HG03442 (cell line): ENCODE data around the gene CISH.

Experiments used
- ATAC-seq: cut with Tn5 transposase; IDR thresholded peaks from one replicate; pipeline ENCODE4 v1.9.1; 2021; ENCODE audit warnings: mild to moderate bottlenecking, moderate library complexity; ENCODE audit not compliant: unreplicated experiment

CISH gene, protein sequence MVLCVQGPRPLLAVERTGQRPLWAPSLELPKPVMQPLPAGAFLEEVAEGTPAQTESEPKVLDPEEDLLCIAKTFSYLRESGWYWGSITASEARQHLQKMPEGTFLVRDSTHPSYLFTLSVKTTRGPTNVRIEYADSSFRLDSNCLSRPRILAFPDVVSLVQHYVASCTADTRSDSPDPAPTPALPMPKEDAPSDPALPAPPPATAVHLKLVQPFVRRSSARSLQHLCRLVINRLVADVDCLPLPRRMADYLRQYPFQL

GRCh38 chr3:50611464-50612233, at the start of gene CISH:
TSS of gene CISH (minus strand) at chr3:50611774. CDS start at chr3:50611650, 124 bp downstream.
- ATAC-seq, result peak; percentile 70

DNA sequence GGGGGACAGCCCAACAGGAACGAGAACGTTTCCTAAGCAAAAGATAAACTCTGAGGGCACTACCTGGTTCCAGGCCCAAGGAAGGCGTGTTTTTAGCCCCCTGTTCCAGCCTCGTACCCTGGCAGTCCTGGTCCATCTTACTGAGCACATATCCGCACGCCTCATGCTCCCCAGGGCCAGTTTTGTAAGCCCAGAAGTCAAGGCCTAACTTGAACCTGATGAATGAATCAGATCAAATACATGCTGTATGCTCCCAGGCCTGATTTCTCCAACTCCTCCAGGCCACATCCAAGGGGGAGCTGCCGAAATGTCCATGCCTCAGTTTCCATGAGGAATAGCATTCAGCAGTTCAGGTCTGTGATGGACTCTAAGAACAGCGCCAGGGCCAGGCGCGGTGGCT, 48.8 kb upstream of the CISH start:
- ATAC-seq, result no peak

- no peak for ATAC-seq
Observed at GRCh38 chr3:50658831-50659230, 47.3 kb upstream of the CISH start.

- ATAC-seq, result no peak
Observed at GRCh38 chr3:50658416-50658815, 46.8 kb upstream of the CISH start.

- ATAC-seq, result no peak
Observed at GRCh38 chr3:50657816-50658215, 46.2 kb upstream of the CISH start.

DNA sequence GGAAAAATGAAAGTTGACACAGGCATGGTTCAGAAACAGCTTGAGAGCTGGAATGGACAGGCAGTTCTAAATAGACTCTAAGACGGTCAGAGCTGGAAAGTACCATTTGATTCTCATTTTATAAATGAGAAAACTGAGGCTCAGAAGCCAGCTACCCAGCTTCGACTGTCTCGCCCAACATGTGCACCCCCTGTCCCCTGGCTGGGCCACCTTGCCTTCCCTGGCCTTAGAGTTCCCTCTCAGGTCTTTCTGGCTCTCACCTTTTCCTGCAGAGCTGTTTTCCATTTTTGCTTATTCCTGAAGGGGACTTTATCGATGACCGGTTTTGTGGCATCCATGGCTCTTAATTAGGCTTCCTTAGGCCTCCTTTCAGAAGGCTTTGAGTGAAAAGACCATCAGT, 45.8 kb upstream of the CISH start:
- no peak for ATAC-seq

GRCh38 chr3:50656417-50657195, 45.0 kb upstream of the CISH start:
- no peak for ATAC-seq

- ATAC-seq, result no peak
Observed at GRCh38 chr3:50655009-50655830, 43.6 kb upstream of the CISH start.

DNA sequence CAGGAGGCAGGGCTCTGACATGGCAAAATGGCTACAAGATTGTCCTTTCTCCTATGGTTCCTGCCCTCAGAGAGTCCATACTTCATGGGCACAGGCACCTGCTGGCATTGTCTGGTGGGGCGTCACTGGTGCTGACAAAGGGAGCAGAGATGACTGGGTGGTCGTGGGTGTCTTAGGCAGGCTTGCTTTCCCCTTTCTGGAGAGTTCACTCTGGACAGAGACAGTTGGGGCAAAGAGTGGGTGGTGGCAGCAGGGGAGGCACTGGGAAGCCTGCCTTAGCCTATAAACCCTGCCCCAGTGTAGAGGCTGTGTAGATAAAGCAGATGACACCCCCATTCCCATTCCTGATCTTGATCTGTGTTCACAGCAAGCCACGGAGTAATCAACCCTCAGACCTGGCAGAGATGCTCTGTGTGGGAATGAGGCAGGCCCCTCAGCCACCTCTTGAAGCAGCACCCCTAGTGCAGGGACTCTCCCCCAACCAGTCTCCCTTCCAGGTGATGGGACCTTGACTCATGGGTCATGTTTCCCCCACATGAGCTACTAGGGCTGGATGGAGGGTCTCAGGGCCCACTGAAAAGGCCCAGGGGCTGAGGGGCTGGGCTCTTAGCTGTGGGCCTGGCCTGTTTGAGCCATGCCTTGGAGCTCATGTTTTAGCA, 42.5 kb upstream of the CISH start:
- ATAC-seq, result no peak

- ATAC-seq, result no peak
Observed at GRCh38 chr3:50652709-50653108, 41.1 kb upstream of the CISH start.

GRCh38 chr3:50651920-50652529, 40.5 kb upstream of the CISH start:
- ATAC-seq, result no peak

GRCh38 chr3:50651445-50651844, 39.9 kb upstream of the CISH start:
- no peak for ATAC-seq

- no peak for ATAC-seq
Observed at GRCh38 chr3:50650018-50650417, 38.4 kb upstream of the CISH start.

GRCh38 chr3:50649451-50649931, 37.9 kb upstream of the CISH start:
- ATAC-seq, result no peak

DNA sequence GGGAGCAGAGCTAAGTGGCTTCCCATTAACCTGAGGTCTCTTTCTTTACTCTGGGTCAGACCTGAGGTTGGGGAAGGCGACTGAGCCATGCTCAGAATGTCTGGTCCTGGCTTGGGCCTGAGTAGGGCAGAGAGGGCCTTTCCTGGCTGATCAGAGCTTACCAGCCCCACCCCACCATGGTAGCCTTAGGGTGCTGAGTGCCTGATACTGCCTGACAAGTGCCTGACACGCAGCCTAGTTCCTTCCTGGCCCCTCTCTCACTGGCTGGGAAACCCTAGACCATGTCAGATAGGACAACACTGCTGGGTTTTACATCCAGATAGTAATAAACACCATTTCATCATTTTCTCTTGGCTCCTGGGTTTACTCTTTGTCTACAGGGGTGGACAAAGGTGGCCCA, 37.4 kb upstream of the CISH start:
- ATAC-seq, result no peak

DNA sequence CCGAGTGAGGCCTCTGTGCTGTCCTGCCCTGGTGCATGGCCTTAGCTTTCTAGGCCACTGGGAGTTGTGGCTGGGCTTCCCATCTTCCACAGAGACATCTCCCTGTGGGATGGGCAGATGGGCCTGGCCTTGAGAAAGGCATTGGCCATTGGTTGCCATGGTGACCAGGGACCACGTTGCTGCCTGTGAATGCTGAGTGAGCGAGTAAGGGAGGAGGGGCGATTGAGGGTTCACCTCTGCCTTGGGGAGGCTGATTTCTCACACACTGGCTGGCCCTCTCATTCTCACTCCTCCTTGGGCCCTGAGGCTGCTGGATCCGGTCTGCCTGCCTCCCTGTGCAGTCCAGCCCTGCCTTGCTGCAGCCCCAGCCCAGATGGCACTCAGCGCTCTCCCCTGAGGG, 36.7 kb upstream of the CISH start:
- no peak for ATAC-seq

DNA sequence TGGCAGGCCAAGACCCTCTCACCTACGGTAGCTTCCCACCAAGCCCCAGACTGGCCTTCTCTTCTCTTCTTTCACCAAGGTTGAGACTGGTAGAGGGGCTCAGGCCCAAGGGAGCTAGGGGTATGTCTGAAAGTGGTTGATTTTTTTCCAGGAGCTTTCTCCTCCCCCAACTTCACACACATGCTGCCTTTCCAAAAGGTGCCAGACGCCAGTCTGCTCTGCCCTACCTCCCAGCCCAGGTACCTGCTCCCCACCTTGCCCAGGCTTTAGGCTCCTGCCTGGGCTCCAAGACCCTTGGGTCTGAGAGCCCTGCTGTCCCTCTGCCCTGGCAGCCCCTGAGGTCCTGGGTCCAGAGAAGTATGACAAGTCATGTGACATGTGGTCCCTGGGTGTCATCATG, 33.8 kb upstream of the CISH start:
- no peak for ATAC-seq

- no peak for ATAC-seq
Observed at GRCh38 chr3:50644561-50644960, 33.0 kb upstream of the CISH start.

DNA sequence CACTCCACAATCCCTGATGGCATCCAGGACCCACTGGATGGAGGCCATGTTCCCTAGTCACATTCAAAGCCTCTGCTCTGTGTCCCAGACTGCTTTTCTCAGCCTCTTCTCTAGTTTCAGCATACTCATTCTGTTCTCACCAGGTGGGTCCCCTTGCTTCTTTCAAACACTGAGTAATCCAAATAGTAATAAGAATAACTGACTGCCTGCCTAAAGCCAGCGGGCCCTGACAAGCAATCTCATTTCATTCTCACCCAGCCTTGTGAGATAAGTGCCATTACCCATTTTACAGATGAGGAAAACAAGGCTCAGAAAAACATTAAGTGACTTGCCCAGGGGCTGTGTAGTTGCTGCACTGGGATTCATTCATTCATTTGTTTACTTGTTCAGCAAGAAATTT, 30.8 kb upstream of the CISH start:
- ATAC-seq, result no peak

DNA sequence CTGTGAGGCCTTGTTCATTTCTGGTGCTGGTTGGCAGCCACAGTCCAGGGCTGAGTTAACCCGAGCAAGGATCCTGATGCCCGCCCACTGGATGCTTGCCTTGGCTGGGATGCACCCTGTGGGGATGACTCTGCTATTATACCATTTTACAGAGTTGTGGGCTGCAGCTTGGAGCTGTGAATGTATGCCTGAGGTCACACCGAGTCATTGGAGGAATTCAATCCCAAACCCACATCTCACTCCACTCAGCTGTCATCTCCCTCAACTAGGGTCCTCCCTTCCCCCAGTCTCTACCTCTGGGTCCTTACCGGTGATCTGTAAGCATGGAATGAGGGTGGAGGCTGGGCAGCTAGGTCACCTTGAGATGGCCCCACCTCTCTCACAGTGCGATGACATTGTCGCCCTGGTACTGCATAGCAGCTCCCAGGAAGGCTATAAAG, 27.5 kb upstream of the CISH start:
- ATAC-seq, result no peak
